ENCODE measurements around the gene OPN4. TPM values are rescaled to one million over a fixed set of nuclear protein-coding genes. Genes with fewer than 3 reads are reported as not detected.
"Not testable (repeated sequence)": the region's sequence is repeated elsewhere in the genome, so short reads cannot be mapped to it uniquely, and the experiment has no call there.

OPN4 gene
- total and polyA plus RNA-seq, 2 donors from 2014 or later = not detected

- intact Hi-C loops (cut with DNase I) = no loop called here
- Histone ChIP-seq H3K9ac (ENCODE audit: low read length in 3 of 3) (no peak overlapping the region), H3K9me3 (ENCODE audit: control insufficient read depth in 2 of 3, insufficient read depth in 1 of 3, low read length in 3 of 3) (no peaks in the 10 kb centered on the region), H3K4me3 (ENCODE audit: low read length in 3 of 3) (no peak overlapping the region), H3K27ac (ENCODE audit: low read depth in 2 of 2, low read length in 2 of 2) (no peak overlapping the region), H3K4me1 (ENCODE audit: control insufficient read depth in 2 of 3, insufficient read depth in 2 of 3, low read depth in 1 of 3, low read length in 3 of 3) (no peaks in the 10 kb centered on the region), H3K36me3 (ENCODE audit: control insufficient read depth in 2 of 3, insufficient read depth in 3 of 3, low read length in 3 of 3) (no peaks in the 10 kb centered on the region), H3K27me3 (ENCODE audit: control insufficient read depth, insufficient read depth, low read length) (no peaks in the 10 kb centered on the region)
- DNase-seq (no peak), FAIRE-seq (no peak)
- TF ChIP-seq, protein P1, sequence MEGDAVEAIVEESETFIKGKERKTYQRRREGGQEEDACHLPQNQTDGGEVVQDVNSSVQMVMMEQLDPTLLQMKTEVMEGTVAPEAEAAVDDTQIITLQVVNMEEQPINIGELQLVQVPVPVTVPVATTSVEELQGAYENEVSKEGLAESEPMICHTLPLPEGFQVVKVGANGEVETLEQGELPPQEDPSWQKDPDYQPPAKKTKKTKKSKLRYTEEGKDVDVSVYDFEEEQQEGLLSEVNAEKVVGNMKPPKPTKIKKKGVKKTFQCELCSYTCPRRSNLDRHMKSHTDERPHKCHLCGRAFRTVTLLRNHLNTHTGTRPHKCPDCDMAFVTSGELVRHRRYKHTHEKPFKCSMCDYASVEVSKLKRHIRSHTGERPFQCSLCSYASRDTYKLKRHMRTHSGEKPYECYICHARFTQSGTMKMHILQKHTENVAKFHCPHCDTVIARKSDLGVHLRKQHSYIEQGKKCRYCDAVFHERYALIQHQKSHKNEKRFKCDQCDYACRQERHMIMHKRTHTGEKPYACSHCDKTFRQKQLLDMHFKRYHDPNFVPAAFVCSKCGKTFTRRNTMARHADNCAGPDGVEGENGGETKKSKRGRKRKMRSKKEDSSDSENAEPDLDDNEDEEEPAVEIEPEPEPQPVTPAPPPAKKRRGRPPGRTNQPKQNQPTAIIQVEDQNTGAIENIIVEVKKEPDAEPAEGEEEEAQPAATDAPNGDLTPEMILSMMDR (IDR thresholded peaks at IDR 0.05; ENCODE audit: borderline replicate concordance, extremely low read depth, insufficient read depth) = no peak
Measured at GRCh38 chr10:86642499-86642898, 11.8 kb upstream of the OPN4 start.

DNA sequence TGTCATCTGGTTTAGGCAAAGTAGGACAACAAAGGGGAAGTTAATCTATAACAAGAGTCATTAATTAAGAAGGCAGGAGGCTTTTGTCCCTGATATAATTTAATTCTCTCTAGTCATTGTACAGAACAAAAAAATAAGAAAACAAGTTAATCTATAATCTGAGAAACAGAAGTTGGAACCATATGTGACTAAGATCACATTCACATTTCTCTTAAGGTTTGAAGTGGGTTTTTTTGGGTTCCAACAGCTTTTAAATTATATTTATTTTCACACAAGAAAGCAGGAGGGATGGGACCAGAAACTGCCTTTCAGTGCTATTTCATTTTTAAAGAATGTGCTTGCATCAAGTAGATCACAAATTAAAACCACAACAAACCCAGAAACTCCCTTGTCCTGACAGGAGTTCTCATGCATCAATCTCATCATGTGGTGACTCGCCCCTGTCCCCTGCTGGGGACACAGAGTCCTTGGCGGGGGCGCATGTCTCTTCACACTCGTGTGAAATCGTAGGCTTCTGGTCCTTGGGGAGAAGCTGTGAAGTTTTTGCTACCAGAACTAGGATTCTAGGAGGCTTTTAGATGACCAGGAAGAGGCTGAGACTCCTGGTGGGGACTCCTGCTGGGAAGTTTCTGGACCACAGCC is 10.1 kb upstream of the OPN4 start:
- no peaks in the 10 kb centered on the region for H3K4me1 ChIP-seq (ENCODE audit: control insufficient read depth in 2 of 3, insufficient read depth in 2 of 3, low read depth in 1 of 3, low read length in 3 of 3)
- DNase-seq = no peak
- intact Hi-C loops (cut with DNase I) = no loop called here
- H3K9ac ChIP-seq (ENCODE audit: low read length in 3 of 3) = no peak overlapping the region
- TF ChIP-seq, protein P1 (IDR thresholded peaks at IDR 0.05; ENCODE audit: borderline replicate concordance, extremely low read depth, insufficient read depth) = no peak
- no peaks in the 10 kb centered on the region for H3K27me3 ChIP-seq (ENCODE audit: control insufficient read depth, insufficient read depth, low read length)
- H3K9me3 ChIP-seq (ENCODE audit: control insufficient read depth in 2 of 3, insufficient read depth in 1 of 3, low read length in 3 of 3) = no peaks in the 10 kb centered on the region
- H3K36me3 ChIP-seq (ENCODE audit: control insufficient read depth in 2 of 3, insufficient read depth in 3 of 3, low read length in 3 of 3) = no peaks in the 10 kb centered on the region
- H3K4me3 ChIP-seq (ENCODE audit: low read length in 3 of 3) = no peak overlapping the region
- no peak overlapping the region for H3K27ac ChIP-seq (ENCODE audit: low read depth in 2 of 2, low read length in 2 of 2)
- no peak for FAIRE-seq

DNA sequence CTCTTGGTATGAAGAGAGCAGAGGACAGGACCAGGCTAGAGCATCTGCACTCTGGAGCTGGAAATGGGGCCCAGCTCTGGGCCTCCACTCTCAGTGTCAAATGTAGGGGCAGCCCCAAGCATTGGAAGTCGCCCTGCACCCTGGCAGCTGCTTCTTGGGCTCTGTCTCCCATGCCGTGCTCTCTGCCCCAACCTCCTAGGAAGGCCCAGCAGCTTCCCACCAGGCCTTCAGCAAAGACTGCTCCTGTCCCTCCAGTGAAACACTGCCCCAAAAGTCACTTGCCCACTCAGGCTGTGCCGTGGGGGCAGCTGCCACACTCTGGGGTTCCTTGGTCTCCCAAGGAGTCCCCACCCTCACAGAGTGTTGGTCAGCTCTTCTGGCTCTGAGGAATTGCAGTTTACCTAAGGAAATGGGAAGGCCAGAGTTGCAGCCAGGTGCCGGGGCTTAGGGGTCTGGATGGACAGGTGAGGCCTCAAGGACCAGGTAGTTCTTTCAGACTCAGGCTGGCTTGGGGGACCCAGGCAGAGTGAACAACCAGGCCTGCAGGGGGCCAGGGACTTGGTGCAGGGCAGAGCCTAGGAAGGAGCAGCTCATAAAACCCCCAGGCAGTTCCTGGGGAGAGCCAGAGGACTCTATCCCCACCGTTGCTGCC is 9.4 kb upstream of the OPN4 start:
- Histone ChIP-seq H3K36me3 (ENCODE audit: control insufficient read depth in 2 of 3, insufficient read depth in 3 of 3, low read length in 3 of 3) (no peaks in the 10 kb centered on the region), H3K9me3 (ENCODE audit: control insufficient read depth in 2 of 3, insufficient read depth in 1 of 3, low read length in 3 of 3) (no peaks in the 10 kb centered on the region), H3K9ac (ENCODE audit: low read length in 3 of 3) (no peak overlapping the region), H3K27me3 (ENCODE audit: control insufficient read depth, insufficient read depth, low read length) (no peaks in the 10 kb centered on the region), H3K4me3 (ENCODE audit: low read length in 3 of 3) (no peak overlapping the region), H3K4me1 (ENCODE audit: control insufficient read depth in 2 of 3, insufficient read depth in 2 of 3, low read depth in 1 of 3, low read length in 3 of 3) (peaks cover 0 to 5% (median 0%) of the 10 kb centered on the region in 3 donors), H3K27ac (ENCODE audit: low read depth in 2 of 2, low read length in 2 of 2) (no peak overlapping the region)
- no peak for DNase-seq
- intact Hi-C loops (cut with DNase I) = no loop called here
- FAIRE-seq = no peak
- TF ChIP-seq, protein P1 (IDR thresholded peaks at IDR 0.05; ENCODE audit: borderline replicate concordance, extremely low read depth, insufficient read depth) = no peak

DNA sequence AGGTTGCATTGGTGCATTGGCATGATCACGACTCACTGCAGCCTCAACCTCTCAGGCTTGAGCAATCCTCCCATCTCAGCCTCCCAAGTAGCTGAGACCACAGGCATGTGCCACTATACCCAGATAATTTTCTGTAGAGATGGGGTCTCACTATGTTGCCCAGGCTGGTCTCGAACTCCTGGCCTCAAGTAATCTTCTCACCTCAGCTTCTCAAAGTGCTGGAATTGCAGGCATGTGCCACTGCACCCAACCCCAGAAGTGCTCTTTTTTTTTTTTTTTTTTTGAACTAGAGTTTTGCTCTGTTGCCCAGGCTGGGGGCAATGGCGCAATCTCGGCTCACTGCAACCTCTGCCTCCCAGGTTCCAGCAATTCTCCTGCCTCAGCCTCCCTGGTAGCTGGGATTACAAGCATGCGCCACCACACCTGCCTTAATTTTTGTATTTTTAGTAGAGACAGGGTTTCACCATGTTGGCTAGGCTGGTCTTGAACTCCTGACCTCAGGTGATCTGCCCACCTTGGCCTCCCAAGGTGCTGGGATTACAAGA is 8.7 kb upstream of the OPN4 start:
- H3K27me3 ChIP-seq (ENCODE audit: control insufficient read depth, insufficient read depth, low read length); H3K9me3 ChIP-seq (ENCODE audit: control insufficient read depth in 2 of 3, insufficient read depth in 1 of 3, low read length in 3 of 3); H3K9ac ChIP-seq (ENCODE audit: low read length in 3 of 3); H3K4me1 ChIP-seq (ENCODE audit: control insufficient read depth in 2 of 3, insufficient read depth in 2 of 3, low read depth in 1 of 3, low read length in 3 of 3); H3K4me3 ChIP-seq (ENCODE audit: low read length in 3 of 3); DNase-seq; intact Hi-C loops (cut with DNase I); FAIRE-seq; H3K36me3 ChIP-seq (ENCODE audit: control insufficient read depth in 2 of 3, insufficient read depth in 3 of 3, low read length in 3 of 3); H3K27ac ChIP-seq (ENCODE audit: low read depth in 2 of 2, low read length in 2 of 2): not testable (repeated sequence)

Data from kidney (tissue), 14 donors.